GM19395 (cell line): ENCODE data around the gene NUP62.
"Not testable (repeated sequence)": the region's sequence is repeated elsewhere in the genome, so short reads cannot be mapped to it uniquely, and the experiment has no call there.

ENCODE experiments used
- ATAC-seq: cut with Tn5 transposase; IDR thresholded peaks from one replicate; pipeline ENCODE4 v1.9.1; 2021; ENCODE audit warnings: mild to moderate bottlenecking, moderate library complexity; ENCODE audit not compliant: unreplicated experiment

The NUP62 gene

DNA sequence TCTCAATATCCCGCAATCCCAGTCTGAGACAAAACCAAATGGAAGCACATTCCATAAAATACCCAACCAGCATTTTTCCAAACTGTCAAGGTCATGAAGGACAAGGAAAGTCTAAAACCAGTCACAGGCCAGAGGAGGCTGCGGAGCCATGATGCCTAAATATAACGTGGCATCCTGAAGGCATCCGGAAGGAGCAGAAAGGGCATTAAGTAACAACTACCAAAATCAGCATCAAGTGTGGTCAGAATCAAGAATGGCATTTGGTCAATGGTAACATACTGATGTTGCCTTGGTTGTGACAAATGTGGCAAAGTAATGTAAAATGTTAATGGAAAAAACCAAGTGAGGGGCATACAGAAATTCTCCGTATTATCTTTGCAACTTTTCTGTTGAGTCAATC, 3.8 kb downstream of the NUP62 start:
- no peak for ATAC-seq

DNA sequence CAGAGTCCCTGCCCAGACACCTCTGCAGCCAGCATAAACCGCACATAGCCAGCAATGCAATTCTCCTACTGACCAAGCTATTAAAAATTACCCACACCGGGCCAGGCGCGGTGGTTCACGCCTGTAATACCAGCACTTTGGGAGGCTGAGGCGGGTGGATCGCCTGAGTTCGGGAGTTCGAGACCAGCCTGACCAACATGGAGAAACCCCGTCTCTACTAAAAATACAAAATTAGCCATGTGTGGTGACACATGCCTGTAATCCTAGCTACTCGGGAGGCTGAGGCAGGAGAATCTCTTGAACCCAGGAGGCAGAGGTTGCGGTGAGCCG, 4.5 kb downstream of the NUP62 start:
- ATAC-seq: not testable (repeated sequence)

DNA sequence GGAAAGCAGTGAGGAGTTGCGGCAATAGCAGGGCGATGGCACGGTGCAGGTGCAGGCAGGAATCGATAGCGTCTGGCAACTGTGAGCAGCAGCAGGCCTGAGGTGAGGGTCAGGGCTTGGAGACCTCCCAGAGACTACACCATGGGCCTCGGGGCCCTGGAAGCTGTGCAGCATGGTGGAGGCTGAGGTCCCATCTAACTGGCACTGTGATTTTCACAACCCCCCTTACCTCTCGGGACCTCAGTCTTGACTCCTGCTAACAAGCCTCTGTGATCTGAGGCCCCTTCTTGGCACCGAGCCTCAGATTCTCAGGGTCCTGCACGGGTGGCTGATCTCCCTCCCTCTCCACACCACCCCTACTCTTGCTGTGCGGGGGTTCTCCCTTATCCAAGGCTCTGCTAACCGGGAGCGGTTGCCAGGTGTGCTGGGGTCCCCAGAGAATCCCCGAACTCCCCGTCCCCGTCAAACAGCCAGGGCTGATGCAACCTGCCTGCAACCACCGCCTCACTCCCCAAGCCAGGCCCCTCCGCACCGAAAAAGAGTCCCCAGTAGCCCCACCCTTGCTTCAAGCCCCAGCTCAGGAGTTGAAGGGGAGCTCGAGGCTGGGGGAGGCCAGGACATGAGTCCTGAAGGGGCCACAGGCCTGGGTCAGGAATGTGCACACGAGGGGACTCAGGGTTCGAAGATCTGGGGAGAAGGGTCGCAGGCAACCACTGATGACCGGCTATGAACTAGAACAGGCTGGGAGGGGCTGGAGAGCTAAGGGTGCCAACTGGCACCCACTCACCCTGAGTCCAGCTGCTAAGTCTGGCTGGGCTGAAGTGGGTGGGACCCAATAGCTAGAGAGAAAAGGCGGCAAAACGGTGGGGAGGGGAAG, 5.1 kb downstream of the NUP62 start:
- no peak for ATAC-seq

DNA sequence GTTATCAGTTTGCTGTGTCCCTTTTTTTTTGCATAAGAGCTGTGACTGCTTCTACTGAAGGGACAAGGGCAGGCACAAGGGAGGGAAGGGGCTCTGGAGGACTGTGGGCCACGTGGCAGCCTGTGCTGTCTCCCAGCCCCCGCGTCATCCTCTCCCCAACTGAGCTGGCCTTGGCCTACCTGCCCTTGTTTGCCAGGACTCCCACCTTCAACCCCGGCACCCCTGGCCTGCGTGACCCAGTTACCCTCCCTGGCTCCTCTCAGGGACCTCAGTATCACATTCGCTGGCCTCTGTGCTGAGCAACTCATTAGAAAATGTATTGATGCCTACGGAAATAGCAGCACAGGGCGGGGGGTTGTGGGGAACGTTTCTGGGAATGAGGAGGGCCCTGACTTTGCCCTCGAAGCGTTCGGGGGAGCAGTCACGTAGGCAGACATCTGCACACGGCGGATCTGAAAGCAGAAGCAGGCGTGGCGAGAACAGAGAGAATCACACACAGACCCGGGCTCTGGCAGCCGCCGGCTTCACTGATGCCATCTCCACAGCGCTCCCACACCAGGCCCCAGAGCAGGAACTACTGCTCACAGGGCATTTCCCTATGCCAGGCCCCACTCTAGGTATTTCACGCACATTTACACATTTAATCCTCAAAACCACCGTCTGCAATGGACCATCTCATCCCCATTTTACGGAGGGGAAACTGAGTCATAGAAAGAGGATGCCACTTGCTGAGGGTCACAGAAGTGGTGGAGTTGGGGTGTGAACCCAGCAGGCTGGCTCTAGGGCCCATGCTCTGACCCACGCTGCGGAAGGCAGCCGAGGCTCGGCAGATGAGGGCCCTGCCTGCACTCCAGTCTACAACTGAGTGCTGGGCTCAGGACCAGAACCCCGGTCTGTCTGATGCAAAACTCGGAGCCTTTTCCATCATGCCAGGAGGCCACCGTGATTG, 6.0 kb downstream of the NUP62 start:
- ATAC-seq: no peak

DNA sequence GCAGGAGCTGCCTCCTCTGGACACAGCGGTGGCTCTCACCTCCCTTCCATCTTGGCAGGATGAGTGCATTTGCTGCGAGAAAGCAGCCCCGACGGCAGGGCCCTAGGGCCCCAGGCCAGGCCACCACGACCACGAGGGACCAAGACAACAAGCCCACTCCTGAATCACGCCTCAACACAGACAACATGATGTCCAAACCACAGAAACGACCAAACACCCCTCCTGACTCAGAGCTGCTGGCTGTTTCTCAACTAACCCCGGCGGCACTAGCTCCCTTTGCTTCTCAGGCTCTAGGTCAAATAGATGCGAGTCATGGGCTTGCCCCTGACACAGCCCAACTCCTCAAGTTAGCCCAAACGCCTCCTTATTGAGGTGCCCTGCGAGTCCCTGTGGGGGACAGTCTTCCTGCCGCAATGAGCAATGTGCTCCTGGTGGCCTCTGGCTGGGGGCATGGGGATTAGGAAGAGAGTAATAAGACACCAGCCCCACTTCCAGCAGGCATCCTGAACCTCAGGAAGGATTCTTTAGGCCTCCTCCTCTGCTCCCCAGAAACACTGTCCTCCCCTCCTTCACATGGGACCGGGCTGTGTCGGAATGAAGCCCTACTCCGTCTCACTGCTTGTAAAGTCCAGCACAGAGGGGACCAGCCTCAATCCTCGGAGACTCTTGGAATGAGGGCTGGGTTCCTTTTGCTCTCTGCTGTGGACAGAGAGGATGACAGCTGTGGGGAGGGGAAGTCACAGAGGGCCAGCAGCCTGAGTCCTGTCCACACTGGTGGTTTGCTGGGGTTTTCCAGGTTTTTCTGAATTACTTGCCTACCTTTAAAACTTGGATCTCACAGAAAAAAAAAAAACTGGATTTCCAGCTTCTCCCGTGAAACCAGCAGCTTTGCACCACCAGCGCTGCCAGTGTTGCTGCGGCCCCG, 7.2 kb downstream of the NUP62 start:
- no peak for ATAC-seq

DNA sequence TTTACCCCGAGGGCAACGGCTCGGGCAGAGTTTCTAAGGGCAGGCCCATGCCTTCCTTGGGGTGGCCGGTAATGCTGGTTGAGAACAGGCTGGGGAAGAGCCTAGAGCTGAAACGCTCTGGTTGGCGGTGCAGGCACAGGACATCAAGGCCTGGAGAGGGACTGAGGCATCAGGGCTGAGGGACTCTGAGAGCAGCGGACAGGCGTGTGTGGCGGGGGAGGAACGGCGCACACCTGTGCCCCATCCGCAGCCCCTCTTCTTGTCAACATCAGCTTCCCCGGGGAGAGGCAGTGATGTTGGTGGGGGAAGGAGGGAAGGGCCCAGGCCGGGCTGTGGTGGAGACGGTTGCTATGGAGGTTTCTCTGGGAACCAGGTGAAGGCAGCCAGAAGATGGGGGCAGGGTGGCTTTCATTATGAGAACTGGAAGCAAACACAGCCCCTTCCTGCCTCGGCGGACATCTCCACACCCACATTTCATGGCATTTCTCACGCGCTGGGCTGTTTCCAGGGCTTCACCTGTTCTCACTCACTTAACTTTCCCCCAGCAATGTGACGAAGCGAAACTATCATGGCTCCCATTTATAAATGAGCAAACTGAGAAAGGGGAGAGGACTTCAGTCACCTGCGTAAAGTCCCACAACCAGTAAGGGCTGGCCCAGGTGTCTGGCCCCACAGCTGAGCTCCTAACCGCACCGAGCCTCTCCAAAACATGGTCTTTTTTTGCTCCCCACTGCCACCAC, 8.5 kb downstream of the NUP62 start:
- no peak for ATAC-seq

DNA sequence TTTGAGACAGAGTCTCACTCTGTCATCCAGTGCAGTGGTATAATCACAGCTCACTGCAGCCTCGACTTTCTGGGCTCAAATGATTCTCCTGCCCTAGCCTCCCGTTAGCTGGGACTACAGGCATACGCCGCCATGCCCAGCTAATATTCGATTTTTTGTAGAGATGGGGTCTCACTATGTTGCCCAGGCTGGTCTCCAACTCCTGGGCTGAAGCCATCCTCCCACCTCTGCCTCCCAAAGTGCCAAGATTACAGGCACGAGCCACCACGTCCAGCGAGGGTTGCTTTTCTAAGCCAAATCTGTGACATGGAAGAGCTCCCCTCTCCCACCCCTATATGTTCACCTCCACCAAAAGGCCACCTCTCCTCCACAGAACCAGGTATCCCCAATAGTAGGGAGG, 11.2 kb downstream of the NUP62 start:
- no peak for ATAC-seq

DNA sequence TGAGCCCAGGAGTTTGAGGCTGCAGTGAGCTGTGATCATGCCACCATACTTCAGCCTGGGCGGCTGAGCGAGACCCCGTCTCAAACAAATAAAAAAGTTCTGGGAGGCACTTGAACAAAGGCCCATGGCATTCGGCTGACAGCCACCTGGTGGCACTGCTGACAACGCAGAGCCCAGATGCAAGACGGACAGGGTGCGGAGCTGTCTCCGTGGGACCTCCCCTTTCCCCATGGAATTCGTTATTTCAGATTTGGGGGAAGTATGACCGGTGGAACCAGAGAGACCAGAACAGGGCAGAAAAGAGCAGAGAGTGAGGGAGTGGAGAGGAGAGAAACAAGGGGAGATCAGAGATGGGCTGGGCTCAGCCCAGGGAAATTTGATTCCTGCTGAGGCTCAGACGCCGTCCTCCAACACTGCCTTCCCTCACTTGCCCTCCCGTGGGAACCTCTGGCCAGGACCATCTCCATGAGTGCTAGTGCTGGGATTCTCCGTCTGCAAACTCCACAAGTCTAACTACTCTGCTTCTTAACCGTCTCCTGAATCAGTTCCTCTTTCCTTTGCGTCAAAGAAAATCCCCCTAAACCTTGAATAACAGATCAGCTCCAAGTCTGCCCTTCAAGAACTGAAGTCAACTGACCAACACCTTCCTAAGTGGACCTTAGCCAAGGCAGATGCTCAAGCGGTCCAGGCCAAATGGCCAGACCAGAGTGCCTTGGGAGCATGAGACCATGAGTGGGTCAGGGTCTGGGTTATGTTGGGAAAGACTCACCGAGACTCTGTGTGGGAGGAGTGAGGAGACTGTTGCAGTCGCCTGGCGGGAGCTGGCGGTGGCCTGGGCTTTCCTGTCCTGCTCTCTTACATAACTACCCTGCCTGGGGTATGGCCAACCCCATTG, 12.2 kb downstream of the NUP62 start:
- ATAC-seq: no peak

DNA sequence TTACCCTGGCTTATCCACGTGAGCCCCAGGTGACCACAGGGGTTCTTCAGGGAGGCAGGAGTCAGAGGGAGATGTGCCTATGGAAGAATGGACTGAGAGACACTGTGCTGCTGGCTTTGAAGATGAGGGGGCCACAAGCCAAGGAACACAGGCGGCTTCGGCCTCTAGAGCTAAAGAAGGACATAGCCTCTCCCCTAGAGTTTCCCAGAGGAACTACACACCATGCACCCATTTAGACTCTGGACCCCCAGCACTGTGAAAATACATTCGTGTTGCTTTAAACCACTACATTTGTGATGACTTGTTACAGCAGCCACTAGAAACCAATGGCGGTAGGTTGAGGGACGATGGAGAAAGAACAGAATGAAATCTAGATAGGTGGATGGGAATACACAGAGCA, 14.0 kb downstream of the NUP62 start:
- ATAC-seq: no peak

DNA sequence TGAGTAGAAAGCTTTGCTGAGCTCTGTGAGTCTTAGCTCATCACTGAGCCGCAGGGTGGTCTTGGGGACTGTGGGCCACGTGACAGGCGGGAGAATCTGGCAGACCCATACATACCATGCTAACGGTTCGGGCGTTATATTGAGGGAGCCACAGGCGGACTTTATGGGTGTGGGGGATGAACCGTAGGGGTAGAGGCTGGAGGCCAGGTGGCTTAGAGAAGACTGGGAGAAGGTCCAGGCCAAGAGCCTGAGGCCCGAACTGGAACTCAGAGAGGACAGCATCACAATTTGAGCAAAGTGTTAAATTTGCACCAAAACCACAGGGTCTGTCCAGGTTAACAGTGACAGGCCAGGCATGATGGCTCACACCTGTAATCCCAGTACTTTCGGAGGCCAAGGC, 15.6 kb downstream of the NUP62 start:
- ATAC-seq: no peak

DNA sequence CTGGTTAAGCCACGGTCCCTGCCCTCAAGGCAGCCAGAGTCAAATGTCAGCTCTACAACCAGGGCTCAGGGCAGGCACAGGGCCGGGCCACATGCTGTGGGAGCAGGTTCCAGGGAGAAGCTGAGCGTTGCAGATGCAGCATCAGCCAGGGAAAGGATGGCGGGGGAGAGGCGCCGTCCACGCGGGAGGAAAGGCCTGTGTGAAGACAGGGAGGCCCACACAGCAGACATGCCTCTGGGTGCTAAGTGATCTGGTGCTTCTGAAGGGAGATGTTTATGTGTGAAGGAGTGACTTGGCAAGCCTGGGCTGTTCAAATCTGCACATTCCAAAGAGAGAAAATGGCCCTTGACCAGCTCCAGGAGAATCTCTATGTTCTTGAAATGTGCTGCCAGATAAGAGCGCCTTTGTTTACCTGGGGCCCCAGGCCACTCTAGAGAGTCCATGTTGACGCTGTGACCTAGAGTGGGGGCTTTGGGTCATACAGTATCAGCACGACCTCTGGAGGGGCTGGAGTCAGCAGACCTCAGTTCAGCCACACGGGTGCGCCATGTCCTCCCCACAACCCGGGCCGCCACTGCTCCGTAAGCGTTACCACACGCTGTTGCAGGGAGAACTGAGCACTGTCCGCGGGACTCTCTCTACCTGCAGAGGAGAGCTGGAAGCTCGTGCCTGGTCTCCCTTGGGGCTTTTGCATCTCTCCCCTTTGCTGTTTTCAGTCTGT, 16.2 kb downstream of the NUP62 start:
- no peak for ATAC-seq

DNA sequence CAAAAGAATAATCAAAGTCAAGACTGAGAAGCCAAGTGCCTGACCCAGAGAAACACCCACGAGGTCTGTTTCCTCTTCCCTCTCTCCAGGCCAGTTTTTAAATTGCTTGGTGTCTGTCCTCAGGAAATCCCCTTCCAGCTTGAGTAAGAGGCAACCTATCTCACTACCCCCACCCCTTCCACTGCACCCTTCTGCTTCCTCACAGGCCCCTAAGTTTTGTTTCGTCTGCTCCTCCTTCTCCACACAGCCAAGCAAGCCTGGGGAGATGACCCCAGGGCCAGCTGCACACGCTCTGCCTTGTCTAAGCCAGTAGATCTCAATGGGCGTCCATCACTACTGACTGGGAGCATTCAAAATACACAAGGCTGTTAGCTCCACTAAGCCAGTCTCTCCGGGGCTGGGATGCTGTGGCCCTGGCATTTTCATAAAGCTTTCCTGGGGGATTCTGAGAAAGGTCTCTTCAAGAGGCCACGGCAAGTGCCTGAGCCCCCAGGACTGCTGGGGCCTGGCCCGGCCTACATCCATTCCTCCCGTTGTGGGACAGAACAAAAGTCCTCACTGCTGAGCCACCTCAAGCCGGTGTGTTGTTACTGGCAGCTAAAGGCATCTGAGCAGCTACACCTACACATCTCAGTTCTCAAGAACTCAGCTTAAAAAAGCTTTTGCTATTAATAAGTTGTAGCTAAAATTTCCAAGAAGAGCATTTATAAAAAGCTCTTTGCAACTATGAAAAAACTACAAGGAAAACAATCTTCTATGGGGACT, 17.7 kb downstream of the NUP62 start:
- ATAC-seq: no peak

DNA sequence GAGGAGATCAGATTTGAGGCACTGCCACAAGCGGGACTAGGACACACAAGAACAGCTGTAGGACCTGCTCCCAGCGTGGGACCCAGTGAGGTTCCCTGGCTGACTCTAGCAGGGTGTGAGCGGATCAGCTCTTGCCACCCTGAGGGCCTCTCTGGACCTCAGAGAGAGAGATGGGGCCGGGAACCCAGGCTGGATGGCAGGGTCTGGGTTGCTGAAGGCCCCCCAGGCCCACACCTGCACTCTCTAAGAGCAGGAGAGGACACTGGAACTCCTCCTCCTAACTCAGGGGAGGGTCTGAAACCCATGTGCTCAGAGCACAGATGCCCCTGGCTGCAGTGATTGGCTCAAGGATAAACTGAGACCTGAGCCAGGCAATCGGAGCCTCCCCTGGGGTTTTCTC, 19.1 kb downstream of the NUP62 start:
- no peak for ATAC-seq

DNA sequence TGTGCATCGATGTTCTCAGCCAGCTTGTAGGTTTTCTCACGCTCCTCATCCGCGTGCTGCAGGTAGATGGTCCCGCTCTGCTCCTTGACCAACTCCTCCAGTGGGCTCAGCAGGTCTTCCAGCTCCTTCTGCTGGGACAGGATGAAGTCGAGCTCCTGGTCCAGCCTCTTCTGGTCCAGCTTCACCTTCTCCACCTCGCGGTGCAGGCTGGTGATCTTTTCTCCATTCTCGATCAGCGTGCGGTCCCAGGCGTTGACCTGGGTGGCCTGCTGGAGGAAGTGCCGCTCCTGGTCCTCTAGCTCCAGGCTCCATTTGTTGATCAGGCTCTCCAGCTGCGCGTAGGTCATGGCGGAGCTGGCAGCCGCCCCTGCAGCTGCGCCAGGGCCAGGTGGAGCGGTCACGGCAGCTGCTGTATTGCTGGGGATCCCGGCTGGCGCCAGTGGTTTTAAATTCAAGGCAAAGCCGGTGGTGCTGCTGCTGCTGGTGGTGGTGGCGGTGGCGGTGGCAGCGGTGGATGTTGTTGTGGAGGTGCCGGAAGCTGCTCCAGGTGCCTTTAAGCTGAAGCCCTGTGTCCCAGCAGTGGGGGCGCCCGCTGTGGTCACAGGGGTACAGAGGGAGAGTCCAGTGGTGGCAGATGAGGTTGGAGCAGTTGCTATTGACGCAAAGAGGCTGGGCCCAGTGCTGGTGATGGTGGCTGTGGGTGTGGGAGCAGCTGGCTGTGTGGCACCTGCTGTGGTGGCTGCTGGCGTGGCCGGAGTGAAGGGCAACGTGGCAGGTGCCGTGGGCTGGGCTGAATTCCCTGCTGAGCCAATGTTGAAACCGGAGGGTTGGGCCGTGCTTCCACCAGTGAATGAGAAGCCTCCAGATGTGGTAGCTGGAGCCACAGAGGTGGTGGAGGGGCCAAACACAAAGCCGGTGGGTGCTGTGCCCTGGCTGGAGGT, 20.6 kb downstream of the NUP62 start:
- ATAC-seq: no peak

DNA sequence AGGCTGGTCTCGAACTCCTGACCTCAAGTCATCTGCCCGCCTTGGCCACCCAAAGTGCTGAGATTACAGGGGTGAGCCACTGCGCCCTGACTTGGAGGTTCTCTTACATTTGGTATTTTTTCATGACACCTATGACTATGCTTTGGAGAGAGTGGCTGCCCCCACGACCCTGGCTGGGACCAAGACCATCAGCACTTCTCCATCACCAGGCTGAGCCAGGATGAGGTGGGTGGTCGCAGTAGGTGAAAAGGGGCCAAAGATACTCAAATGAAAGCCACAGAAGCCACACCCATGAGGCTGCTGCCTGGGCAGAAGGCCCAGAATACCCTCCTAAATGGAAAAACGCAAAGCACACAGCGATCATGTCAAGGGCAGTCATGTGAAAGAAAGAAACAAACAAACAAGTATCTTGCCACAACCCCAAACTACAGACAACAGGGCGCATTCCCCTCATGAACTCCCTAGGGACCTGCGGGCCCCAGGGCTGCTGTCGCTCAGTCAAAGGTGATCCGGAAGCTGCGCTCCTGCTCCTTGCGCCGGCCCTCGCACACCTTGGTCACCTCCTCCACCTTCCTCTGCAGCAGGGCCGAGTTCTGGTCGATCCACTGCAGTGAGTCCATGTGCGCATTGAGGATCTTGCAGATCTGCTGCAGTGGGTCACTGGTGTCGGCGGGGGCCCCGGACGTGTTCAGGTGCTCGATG, 21.4 kb downstream of the NUP62 start:
- no peak for ATAC-seq

DNA sequence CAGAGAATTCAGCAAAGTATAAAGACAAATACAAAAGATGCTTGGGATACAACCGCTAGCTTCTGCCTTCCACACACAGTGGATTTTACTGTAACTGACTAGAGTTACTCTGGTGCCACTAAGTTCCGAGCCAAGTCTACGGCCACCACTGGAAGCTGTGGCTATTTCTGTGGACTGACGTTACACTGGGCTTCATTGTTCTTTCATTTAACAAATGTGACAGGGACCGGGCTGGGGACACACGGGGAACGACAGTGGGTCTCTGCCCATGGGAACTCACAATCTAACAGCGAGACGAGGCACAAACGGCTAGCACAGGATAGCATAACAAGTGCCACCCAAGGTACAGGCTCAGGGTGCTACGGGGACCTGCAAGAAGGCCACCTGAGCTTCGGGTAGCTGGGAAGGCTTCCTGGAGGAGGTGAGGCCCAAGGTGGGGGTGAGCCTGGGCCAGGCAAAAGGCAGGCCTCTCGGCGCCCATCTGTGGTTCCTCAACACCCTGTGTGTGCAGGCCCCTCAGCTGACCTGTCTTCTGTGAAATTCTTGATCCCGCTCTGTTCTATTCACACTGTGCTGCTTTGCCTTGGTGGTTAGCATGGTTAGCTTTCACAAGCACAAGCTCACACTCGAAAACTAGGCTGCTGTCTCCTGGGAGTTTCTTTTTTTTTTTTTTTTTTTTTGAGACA, 22.3 kb downstream of the NUP62 start:
- no peak for ATAC-seq
